Measurements from ENCODE around the gene GAS7.
A peak's percentile ranks its signal among the peaks of the same experiment; 100 is the strongest.

GAS7 gene

GRCh38 chr17:10135539-10136257 lies 62.7 kb downstream of the GAS7 start:
- TF ChIP-seq JUND (IDR thresholded peaks at IDR 0.05; ENCODE audit: low read depth), result no peak
- DNase-seq (ENCODE audit: low read depth in 1 of 2, low spot score in 1 of 2), result no peak
- in situ Hi-C loops (cut with HindIII; ENCODE audit: low pct_unique_long_range_greater_than_20kb, low sequenced_read_pairs), result no loop called here

GRCh38 chr17:10130677-10131076 lies 67.7 kb downstream of the GAS7 start:
- in situ Hi-C loops (cut with HindIII; ENCODE audit: low pct_unique_long_range_greater_than_20kb, low sequenced_read_pairs), result no loop called here
- TF ChIP-seq JUND (IDR thresholded peaks at IDR 0.05; ENCODE audit: low read depth), result no peak
- DNase-seq (ENCODE audit: low read depth in 1 of 2, low spot score in 1 of 2), result no peak

- no peak for DNase-seq (ENCODE audit: low read depth in 1 of 2, low spot score in 1 of 2)
- in situ Hi-C loops (cut with HindIII; ENCODE audit: low pct_unique_long_range_greater_than_20kb, low sequenced_read_pairs), result no loop called here
Measured at GRCh38 chr17:10130263-10130662, 68.1 kb downstream of the GAS7 start.

GRCh38 chr17:10127819-10128425 lies 70.5 kb downstream of the GAS7 start:
- no peak for DNase-seq (ENCODE audit: low read depth in 1 of 2, low spot score in 1 of 2)
- TF ChIP-seq JUND (IDR thresholded peaks at IDR 0.05; ENCODE audit: low read depth), result no peak

More at GRCh38 chr17:10130263-10130662, 68.1 kb downstream of the GAS7 start:
- TF ChIP-seq JUND (IDR thresholded peaks at IDR 0.05; ENCODE audit: low read depth), result no peak

DNA sequence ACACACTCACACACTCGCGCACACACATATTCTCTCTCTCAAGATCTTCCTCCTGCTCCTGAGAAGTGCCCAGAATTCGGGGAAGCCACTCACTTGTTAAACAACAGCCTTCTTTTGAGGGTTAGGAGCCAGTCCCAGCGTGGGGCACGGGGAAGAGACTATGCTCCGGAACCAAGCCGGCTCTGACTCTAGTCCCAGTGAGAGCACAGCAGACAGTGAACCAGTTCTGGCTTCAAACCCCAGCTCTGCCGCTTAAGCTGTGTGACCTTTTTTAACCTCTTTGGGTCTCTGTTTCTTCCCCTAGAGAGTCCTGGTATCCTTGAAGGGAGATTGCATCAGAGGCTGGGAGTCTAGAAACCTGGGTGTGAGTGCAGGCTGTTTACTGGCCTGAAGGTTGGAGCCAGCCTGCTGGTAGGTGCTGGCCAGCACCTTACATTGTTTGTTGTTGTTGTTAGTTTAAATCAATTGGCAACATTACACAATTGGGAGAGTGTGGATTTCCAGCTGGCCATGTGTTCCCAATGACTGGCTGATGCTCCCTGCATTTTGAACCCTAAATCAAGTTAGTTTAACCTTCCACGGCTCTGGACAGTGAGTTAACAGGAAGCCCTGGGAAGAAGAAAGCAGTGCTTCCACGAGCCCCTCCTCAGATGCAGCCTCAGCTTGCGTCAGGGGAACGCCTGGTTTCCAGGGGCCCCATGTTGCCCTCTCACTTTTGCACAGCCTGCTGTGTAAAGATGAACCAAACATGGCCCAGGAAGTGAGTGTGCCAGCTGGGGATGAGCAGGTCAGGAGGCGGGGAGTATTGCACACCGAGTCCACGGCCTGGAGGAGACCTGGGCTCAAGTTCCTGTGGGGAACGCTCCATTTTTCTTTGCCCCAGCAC lies 71.5 kb downstream of the GAS7 start:
- in situ Hi-C loops (cut with HindIII; ENCODE audit: low pct_unique_long_range_greater_than_20kb, low sequenced_read_pairs), result no loop called here
- peak; percentile 36 to 38 for DNase-seq (ENCODE audit: low read depth in 1 of 2, low spot score in 1 of 2)
- TF ChIP-seq JUND (IDR thresholded peaks at IDR 0.05; ENCODE audit: low read depth), result no peak

More at GRCh38 chr17:10127819-10128425, 70.5 kb downstream of the GAS7 start:
- in situ Hi-C loops (cut with HindIII; ENCODE audit: low pct_unique_long_range_greater_than_20kb, low sequenced_read_pairs), result no loop called here

GRCh38 chr17:10126276-10126615 lies 72.2 kb downstream of the GAS7 start:
- DNase-seq (ENCODE audit: low read depth in 1 of 2, low spot score in 1 of 2), result no peak
- in situ Hi-C loops (cut with HindIII; ENCODE audit: low pct_unique_long_range_greater_than_20kb, low sequenced_read_pairs), result no loop called here
- TF ChIP-seq JUND (IDR thresholded peaks at IDR 0.05; ENCODE audit: low read depth), result no peak

DNA sequence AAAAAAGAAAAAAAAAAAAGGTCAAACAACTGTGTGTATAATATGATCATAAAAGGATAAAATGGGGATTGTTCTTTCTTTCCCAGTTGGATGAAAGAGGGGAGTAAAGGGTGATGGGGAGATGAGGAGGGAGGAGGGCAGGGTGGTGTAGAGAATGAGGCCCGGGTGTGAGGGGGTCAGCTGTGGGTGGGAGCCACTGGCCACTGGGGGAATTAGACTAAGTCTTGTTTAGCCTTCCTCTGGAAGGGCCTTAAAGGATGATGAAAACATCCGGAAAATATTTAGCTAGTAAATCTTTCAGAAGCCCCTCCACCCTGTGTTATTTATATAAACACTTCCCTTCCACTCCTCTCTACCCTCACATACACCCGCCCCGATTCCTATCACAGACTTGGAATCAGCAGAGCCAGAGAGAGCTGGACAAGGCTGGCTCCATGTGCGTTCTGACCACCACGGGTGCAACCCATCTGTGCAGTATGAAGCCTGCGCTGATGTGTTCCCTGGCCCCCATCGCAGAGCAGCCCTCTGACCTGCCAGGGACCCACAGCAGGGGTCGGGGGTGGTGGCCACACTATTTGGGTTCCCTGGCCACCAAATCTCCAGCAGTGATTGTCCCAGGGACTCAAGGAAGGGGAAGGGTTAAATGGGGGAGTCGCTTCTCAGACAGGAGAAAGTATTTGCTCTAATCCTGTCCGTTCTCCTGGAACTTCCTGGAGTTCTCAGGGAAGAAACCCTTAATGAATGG lies 72.7 kb downstream of the GAS7 start:
- no peak for TF ChIP-seq JUND (IDR thresholded peaks at IDR 0.05; ENCODE audit: low read depth)
- in situ Hi-C loops (cut with HindIII; ENCODE audit: low pct_unique_long_range_greater_than_20kb, low sequenced_read_pairs), result no loop called here
- DNase-seq (ENCODE audit: low read depth in 1 of 2, low spot score in 1 of 2), result no peak

GRCh38 chr17:10123093-10123492 lies 75.3 kb downstream of the GAS7 start:
- no peak for DNase-seq (ENCODE audit: low read depth in 1 of 2, low spot score in 1 of 2)
- TF ChIP-seq JUND (IDR thresholded peaks at IDR 0.05; ENCODE audit: low read depth), result no peak
- in situ Hi-C loops (cut with HindIII; ENCODE audit: low pct_unique_long_range_greater_than_20kb, low sequenced_read_pairs), result no loop called here

DNA sequence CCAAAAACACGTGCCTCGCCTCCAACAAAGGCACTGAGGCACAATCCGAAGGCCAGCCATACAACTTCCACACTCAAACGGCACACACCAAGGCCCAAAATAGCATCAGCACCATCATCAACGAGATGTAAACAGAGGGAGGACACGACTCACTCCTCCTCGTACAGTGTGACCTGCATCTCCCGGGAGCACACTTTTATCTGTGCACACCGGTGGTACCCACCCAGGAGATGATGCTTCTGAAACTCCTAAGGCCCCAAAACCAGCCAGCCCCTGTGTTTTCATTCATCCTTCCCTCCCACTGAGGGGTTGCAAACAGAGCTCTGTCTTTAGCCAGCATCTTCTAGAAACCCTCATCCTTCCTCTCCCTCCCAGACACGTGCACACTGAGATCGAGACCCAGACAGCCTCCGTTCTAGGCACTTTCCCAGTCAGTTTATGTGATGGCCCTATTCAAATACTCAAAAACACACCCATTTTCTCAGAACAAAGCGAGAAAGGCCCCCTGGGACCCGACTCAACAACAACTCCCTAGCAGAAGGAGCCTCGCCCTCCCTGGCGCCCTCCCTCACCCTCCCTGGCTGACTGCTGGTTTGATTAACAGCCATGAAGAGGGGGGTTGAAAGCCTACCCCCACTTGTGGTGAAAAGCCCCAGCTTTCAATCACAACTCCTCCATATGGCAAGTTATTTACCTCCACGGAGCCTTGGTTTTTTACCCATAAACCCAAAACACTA lies 76.3 kb downstream of the GAS7 start:
- no peak for DNase-seq (ENCODE audit: low read depth in 1 of 2, low spot score in 1 of 2)
- in situ Hi-C loops (cut with HindIII; ENCODE audit: low pct_unique_long_range_greater_than_20kb, low sequenced_read_pairs), result no loop called here
- no peak for TF ChIP-seq JUND (IDR thresholded peaks at IDR 0.05; ENCODE audit: low read depth)

- no peak for TF ChIP-seq JUND (IDR thresholded peaks at IDR 0.05; ENCODE audit: low read depth)
- in situ Hi-C loops (cut with HindIII; ENCODE audit: low pct_unique_long_range_greater_than_20kb, low sequenced_read_pairs), result no loop called here
- no peak for DNase-seq (ENCODE audit: low read depth in 1 of 2, low spot score in 1 of 2)
Measured at GRCh38 chr17:10120749-10121148, 77.7 kb downstream of the GAS7 start.

- TF ChIP-seq JUND (IDR thresholded peaks at IDR 0.05; ENCODE audit: low read depth), result no peak
- in situ Hi-C loops (cut with HindIII; ENCODE audit: low pct_unique_long_range_greater_than_20kb, low sequenced_read_pairs), result no loop called here
- DNase-seq (ENCODE audit: low read depth in 1 of 2, low spot score in 1 of 2), result no peak
Measured at GRCh38 chr17:10120109-10120485, 78.3 kb downstream of the GAS7 start.
